C4-2B (cell line): ENCODE results near the gene SPDYC.

Experiments
- ZFX ChIP-seq: fragments of 450-650 bp; IDR thresholded peaks from 2 replicates; pipeline ENCODE4 v1.6.1; 2017
- TF ChIP-seq, protein P1 (sequence below): fragments of 450-650 bp; conservative IDR thresholded peaks from 2 replicates; pipeline ENCODE4 v1.5.1; 2017; ENCODE audit warnings: mild to moderate bottlenecking

DNA sequence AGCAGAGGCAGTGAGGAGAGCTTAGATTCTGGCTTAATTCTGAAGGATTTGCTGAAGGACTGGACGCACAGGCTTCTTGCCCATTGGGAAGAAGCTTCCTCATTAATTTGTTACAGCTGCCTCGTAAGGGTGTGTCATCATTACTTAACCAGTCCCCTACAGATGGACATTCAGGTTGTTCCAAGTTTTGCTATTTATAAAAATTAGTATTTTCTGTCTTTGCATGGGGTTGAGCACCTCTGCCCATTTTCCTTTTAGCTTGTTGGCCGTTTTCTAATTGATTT is 49.8 kb downstream of the SPDYC start:
- TF ChIP-seq, protein P1, sequence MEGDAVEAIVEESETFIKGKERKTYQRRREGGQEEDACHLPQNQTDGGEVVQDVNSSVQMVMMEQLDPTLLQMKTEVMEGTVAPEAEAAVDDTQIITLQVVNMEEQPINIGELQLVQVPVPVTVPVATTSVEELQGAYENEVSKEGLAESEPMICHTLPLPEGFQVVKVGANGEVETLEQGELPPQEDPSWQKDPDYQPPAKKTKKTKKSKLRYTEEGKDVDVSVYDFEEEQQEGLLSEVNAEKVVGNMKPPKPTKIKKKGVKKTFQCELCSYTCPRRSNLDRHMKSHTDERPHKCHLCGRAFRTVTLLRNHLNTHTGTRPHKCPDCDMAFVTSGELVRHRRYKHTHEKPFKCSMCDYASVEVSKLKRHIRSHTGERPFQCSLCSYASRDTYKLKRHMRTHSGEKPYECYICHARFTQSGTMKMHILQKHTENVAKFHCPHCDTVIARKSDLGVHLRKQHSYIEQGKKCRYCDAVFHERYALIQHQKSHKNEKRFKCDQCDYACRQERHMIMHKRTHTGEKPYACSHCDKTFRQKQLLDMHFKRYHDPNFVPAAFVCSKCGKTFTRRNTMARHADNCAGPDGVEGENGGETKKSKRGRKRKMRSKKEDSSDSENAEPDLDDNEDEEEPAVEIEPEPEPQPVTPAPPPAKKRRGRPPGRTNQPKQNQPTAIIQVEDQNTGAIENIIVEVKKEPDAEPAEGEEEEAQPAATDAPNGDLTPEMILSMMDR = no peak
- no peak for TF ChIP-seq ZFX
